WTC11 (cell line): Measurements from ENCODE around the gene ATG9B. TPM values are rescaled to one million over a fixed set of nuclear protein-coding genes. Genes with fewer than 3 reads are reported as not detected.

ENCODE experiments used
- ATAC-seq: fragments of 200-7000 bp; cut with Tn5 transposase; 2 replicates; pipeline ENCODE4 v1.10.0; 2021; ENCODE audit warnings: mild to moderate bottlenecking, moderate library complexity
- CTCF ChIA-PET: fragments of 300-600 bp; sonication (Branson Sonifier 250); formaldehyde crosslinking; loops from one replicate; lab custom pipeline; 2021; ENCODE audit warnings: antibody characterized with exemption; lab: Charles Lee
- POLR2A ChIA-PET: fragments of 350-600 bp; sonication (Branson Sonifier 250); formaldehyde crosslinking; loops from one replicate; lab custom pipeline; 2021; ENCODE audit warnings: antibody characterized with exemption; lab: Charles Lee
- DNase-seq: peaks from one replicate; pipeline ENCODE4 v3.0.0; 2021; ENCODE audit warnings: low spot score
- H3K27ac Mint-ChIP-seq: 2 replicates; pipeline ENCODE4 v1.8.0; 2021; ENCODE audit warnings: mixed read lengths
- H3K27me3 Mint-ChIP-seq: 2 replicates; pipeline ENCODE4 v1.8.0; 2021; ENCODE audit warnings: low read depth, mild to moderate bottlenecking, moderate library complexity, mixed read lengths
- H3K36me3 Mint-ChIP-seq: 2 replicates; pipeline ENCODE4 v1.8.0; 2021; ENCODE audit warnings: mixed read lengths
- H3K4me1 Mint-ChIP-seq: 2 replicates; pipeline ENCODE4 v1.8.0; 2022; ENCODE audit warnings: mixed read lengths
- H3K4me3 Mint-ChIP-seq: 2 replicates; pipeline ENCODE4 v1.8.0; 2021; ENCODE audit warnings: mild to moderate bottlenecking, moderate library complexity, mixed read lengths
- H3K9me3 Mint-ChIP-seq: 2 replicates; pipeline ENCODE4 v1.8.0; 2021; ENCODE audit warnings: mixed read lengths
- ELF4 ChIP-seq: sonication (generic); formaldehyde crosslinking; IDR thresholded peaks from 2 replicates; pipeline ENCODE4 v1.8.1; 2022; ENCODE audit warnings: low read depth, mild to moderate bottlenecking, moderate library complexity, missing genetic modification reagents
- FOXJ3 ChIP-seq: sonication (generic); formaldehyde crosslinking; IDR thresholded peaks from 2 replicates; pipeline ENCODE4 v1.9.0; 2021; ENCODE audit warnings: missing genetic modification reagents, mild to moderate bottlenecking, borderline replicate concordance
- GRHL2 ChIP-seq: fragments of 250-450 bp; sonication (Bioruptor Pico); IDR thresholded peaks from 2 replicates; pipeline ENCODE4 v1.8.0; 2022; ENCODE audit warnings: mild to moderate bottlenecking, moderate library complexity; ENCODE audit not compliant: insufficient replicate concordance, severe bottlenecking
- JAZF1 ChIP-seq: fragments of 250-450 bp; sonication (Bioruptor Pico); IDR thresholded peaks from 2 replicates; pipeline ENCODE4 v1.9.0; 2021; ENCODE audit warnings: moderate library complexity, mild to moderate bottlenecking, inconsistent platforms
- NR3C1 ChIP-seq: sonication (generic); formaldehyde crosslinking; conservative IDR thresholded peaks from 2 replicates; pipeline ENCODE4 v1.8.1; 2023; ENCODE audit warnings: low read depth, mild to moderate bottlenecking, missing genetic modification reagents
- PRRX2 ChIP-seq: fragments of 250-450 bp; sonication (Bioruptor Pico); IDR thresholded peaks from 2 replicates; pipeline ENCODE4 v1.8.0; 2021; ENCODE audit warnings: mild to moderate bottlenecking
- TEAD4 ChIP-seq: sonication (generic); formaldehyde crosslinking; IDR thresholded peaks from 2 replicates; pipeline ENCODE4 v1.8.0; 2022; ENCODE audit warnings: mild to moderate bottlenecking, missing genetic modification reagents
- ZBTB21 ChIP-seq: sonication (generic); formaldehyde crosslinking; IDR thresholded peaks from 2 replicates; pipeline ENCODE4 v1.8.1; 2023; ENCODE audit warnings: mild to moderate bottlenecking, missing genetic modification reagents, borderline replicate concordance
- ZNF138 ChIP-seq: sonication (generic); formaldehyde crosslinking; conservative IDR thresholded peaks from 2 replicates; pipeline ENCODE4 v1.8.1; 2022; ENCODE audit warnings: mild to moderate bottlenecking, moderate library complexity, missing genetic modification reagents
- ZNF317 ChIP-seq: sonication (generic); formaldehyde crosslinking; IDR thresholded peaks from 2 replicates; pipeline ENCODE4 v1.8.1; 2023; ENCODE audit warnings: low read depth, mild to moderate bottlenecking, moderate library complexity, missing genetic modification reagents, borderline replicate concordance
- ZNF416 ChIP-seq: fragments of 250-450 bp; sonication (Bioruptor Pico); IDR thresholded peaks from 2 replicates; pipeline ENCODE4 v1.9.0; 2021; ENCODE audit warnings: mild to moderate bottlenecking, inconsistent platforms
- ZNF423 ChIP-seq: fragments of 250-450 bp; sonication (Bioruptor Pico); IDR thresholded peaks from 2 replicates; pipeline ENCODE4 v2.1.2; 2022; ENCODE audit warnings: mild to moderate bottlenecking, moderate library complexity
- total RNA-seq: library from RNA; stranded (reverse); gene quantifications from 3 replicates; pipeline ENCODE4 v1.2.3, GENCODE V29; 2021
- TF ChIP-seq, protein P1 (sequence below): sonication (generic); formaldehyde crosslinking; IDR thresholded peaks from 2 replicates; pipeline ENCODE4 v1.8.1; 2023; ENCODE audit warnings: mild to moderate bottlenecking, missing genetic modification reagents, borderline replicate concordance
- TF ChIP-seq, protein P2 (sequence below): sonication (generic); formaldehyde crosslinking; IDR thresholded peaks from 2 replicates; pipeline ENCODE4 v1.8.0; 2022; ENCODE audit warnings: mild to moderate bottlenecking, missing genetic modification reagents
- TF ChIP-seq, protein P3 (sequence below): fragments of 250-450 bp; sonication (Bioruptor Pico); IDR thresholded peaks from 2 replicates; pipeline ENCODE4 v1.9.0; 2021; ENCODE audit warnings: mild to moderate bottlenecking, borderline replicate concordance
- TF ChIP-seq, protein P4 (sequence below): fragments of 250-450 bp; sonication (Bioruptor Pico); IDR thresholded peaks from 2 replicates; pipeline ENCODE4 v1.9.0; 2021; ENCODE audit warnings: mild to moderate bottlenecking

The ATG9B gene
- total RNA-seq, 1 experiment from 2014 or later: 2.4 TPM

DNA sequence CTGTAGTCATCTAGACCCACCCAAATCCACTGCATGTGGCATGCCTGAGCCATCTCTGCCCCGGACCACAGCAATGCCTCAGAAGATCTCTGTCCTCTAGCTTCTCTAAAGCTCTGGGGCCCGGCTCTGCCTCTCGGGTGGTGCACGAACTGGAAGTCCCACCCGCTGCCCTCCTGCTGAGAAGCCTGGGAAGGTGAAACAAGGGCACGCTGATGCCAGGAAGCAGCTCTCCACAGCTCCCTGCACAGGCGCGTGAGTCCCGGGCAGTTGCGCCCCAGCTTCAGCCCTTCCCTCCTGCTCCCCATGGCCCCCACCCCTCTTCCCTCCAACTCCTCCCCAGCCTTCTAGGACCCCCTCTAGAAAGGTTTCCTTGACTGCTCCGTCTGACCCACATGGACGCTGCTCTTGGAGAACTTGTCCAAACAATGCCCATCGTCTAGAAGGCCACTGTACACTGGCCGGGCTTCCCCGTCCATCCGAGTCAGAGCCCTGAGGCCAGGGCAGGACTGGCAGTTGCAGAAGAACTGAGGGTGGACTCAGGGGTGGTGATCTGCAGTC is 58.9 kb downstream of the ATG9B start:
- no peak overlapping the region for H3K27ac Mint-ChIP-seq
- no peak overlapping the region for H3K4me3 Mint-ChIP-seq
- ChIA-PET POLR2A (interaction anchor here (1.0 kb wide), 1 partner anchor 14 kb away, joined by 3 read pairs; no protein-coding TSS in a partner anchor), CTCF (interaction anchor here (0.6 to 6.2 kb wide), 30 partner anchors 10 to 279 kb away, joined by 3 to 118 read pairs (median 5); partner anchors contain the start of gene ABCB8)
- H3K27me3 Mint-ChIP-seq: no peaks in the 10 kb centered on the region
- H3K36me3 Mint-ChIP-seq: no peaks in the 10 kb centered on the region
- no peak for DNase-seq
- peaks cover 32% of the 10 kb centered on the region for H3K4me1 Mint-ChIP-seq
- TF ChIP-seq, protein P1, sequence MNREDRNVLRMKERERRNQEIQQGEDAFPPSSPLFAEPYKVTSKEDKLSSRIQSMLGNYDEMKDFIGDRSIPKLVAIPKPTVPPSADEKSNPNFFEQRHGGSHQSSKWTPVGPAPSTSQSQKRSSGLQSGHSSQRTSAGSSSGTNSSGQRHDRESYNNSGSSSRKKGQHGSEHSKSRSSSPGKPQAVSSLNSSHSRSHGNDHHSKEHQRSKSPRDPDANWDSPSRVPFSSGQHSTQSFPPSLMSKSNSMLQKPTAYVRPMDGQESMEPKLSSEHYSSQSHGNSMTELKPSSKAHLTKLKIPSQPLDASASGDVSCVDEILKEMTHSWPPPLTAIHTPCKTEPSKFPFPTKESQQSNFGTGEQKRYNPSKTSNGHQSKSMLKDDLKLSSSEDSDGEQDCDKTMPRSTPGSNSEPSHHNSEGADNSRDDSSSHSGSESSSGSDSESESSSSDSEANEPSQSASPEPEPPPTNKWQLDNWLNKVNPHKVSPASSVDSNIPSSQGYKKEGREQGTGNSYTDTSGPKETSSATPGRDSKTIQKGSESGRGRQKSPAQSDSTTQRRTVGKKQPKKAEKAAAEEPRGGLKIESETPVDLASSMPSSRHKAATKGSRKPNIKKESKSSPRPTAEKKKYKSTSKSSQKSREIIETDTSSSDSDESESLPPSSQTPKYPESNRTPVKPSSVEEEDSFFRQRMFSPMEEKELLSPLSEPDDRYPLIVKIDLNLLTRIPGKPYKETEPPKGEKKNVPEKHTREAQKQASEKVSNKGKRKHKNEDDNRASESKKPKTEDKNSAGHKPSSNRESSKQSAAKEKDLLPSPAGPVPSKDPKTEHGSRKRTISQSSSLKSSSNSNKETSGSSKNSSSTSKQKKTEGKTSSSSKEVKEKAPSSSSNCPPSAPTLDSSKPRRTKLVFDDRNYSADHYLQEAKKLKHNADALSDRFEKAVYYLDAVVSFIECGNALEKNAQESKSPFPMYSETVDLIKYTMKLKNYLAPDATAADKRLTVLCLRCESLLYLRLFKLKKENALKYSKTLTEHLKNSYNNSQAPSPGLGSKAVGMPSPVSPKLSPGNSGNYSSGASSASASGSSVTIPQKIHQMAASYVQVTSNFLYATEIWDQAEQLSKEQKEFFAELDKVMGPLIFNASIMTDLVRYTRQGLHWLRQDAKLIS (CRISPR knock-in tag): no peak
- TF ChIP-seq FOXJ3 (CRISPR knock-in tag) (no peak), ZNF317 (CRISPR knock-in tag) (no peak), JAZF1 (CRISPR knock-in tag) (no peak), ZBTB21 (CRISPR knock-in tag) (no peak), ZNF138 (CRISPR knock-in tag) (no peak), NR3C1 (CRISPR knock-in tag) (no peak), PRRX2 (CRISPR knock-in tag) (no peak), GRHL2 (CRISPR knock-in tag) (no peak), ZNF423 (CRISPR knock-in tag) (no peak), ELF4 (no peak), TEAD4 (no peak), ZNF416 (CRISPR knock-in tag) (no peak)
- TF ChIP-seq, protein P2, sequence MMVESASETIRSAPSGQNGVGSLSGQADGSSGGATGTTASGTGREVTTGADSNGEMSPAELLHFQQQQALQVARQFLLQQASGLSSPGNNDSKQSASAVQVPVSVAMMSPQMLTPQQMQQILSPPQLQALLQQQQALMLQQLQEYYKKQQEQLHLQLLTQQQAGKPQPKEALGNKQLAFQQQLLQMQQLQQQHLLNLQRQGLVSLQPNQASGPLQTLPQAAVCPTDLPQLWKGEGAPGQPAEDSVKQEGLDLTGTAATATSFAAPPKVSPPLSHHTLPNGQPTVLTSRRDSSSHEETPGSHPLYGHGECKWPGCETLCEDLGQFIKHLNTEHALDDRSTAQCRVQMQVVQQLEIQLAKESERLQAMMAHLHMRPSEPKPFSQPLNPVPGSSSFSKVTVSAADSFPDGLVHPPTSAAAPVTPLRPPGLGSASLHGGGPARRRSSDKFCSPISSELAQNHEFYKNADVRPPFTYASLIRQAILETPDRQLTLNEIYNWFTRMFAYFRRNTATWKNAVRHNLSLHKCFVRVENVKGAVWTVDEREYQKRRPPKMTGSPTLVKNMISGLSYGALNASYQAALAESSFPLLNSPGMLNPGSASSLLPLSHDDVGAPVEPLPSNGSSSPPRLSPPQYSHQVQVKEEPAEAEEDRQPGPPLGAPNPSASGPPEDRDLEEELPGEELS (CRISPR knock-in tag): no peak
- TF ChIP-seq, protein P3, sequence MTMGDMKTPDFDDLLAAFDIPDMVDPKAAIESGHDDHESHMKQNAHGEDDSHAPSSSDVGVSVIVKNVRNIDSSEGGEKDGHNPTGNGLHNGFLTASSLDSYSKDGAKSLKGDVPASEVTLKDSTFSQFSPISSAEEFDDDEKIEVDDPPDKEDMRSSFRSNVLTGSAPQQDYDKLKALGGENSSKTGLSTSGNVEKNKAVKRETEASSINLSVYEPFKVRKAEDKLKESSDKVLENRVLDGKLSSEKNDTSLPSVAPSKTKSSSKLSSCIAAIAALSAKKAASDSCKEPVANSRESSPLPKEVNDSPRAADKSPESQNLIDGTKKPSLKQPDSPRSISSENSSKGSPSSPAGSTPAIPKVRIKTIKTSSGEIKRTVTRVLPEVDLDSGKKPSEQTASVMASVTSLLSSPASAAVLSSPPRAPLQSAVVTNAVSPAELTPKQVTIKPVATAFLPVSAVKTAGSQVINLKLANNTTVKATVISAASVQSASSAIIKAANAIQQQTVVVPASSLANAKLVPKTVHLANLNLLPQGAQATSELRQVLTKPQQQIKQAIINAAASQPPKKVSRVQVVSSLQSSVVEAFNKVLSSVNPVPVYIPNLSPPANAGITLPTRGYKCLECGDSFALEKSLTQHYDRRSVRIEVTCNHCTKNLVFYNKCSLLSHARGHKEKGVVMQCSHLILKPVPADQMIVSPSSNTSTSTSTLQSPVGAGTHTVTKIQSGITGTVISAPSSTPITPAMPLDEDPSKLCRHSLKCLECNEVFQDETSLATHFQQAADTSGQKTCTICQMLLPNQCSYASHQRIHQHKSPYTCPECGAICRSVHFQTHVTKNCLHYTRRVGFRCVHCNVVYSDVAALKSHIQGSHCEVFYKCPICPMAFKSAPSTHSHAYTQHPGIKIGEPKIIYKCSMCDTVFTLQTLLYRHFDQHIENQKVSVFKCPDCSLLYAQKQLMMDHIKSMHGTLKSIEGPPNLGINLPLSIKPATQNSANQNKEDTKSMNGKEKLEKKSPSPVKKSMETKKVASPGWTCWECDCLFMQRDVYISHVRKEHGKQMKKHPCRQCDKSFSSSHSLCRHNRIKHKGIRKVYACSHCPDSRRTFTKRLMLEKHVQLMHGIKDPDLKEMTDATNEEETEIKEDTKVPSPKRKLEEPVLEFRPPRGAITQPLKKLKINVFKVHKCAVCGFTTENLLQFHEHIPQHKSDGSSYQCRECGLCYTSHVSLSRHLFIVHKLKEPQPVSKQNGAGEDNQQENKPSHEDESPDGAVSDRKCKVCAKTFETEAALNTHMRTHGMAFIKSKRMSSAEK (CRISPR knock-in tag): no peak
- TF ChIP-seq, protein P4, sequence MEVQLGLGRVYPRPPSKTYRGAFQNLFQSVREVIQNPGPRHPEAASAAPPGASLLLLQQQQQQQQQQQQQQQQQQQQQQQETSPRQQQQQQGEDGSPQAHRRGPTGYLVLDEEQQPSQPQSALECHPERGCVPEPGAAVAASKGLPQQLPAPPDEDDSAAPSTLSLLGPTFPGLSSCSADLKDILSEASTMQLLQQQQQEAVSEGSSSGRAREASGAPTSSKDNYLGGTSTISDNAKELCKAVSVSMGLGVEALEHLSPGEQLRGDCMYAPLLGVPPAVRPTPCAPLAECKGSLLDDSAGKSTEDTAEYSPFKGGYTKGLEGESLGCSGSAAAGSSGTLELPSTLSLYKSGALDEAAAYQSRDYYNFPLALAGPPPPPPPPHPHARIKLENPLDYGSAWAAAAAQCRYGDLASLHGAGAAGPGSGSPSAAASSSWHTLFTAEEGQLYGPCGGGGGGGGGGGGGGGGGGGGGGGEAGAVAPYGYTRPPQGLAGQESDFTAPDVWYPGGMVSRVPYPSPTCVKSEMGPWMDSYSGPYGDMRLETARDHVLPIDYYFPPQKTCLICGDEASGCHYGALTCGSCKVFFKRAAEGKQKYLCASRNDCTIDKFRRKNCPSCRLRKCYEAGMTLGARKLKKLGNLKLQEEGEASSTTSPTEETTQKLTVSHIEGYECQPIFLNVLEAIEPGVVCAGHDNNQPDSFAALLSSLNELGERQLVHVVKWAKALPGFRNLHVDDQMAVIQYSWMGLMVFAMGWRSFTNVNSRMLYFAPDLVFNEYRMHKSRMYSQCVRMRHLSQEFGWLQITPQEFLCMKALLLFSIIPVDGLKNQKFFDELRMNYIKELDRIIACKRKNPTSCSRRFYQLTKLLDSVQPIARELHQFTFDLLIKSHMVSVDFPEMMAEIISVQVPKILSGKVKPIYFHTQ (CRISPR knock-in tag): no peak
- TF ChIP-seq, all 79 proteins: peak for 0
- ATAC-seq: no peak
- no peaks in the 10 kb centered on the region for H3K9me3 Mint-ChIP-seq

Other genes starting within 250 kb of the ATG9B start
- 1.0 to 1.6 TPM (median 1.3 TPM) in 3 replicates for gene TMEM176B, start 224.1 kb downstream of the ATG9B start, total RNA-seq
- gene TMEM176A, start 223.7 kb downstream of the ATG9B start, total RNA-seq: 0.30 to 0.74 TPM (median 0.64 TPM) in 3 replicates
- 0.17 to 0.39 TPM (median 0.23 TPM) in 3 replicates for gene AOC1, start 172.0 kb downstream of the ATG9B start, total RNA-seq
- gene KCNH2, start 46.2 kb downstream of the ATG9B start, total RNA-seq: 13.9 to 16.2 TPM (median 14.6 TPM) in 3 replicates
- 5.7 to 7.0 TPM (median 6.6 TPM) in 3 replicates for gene NOS3, start 33.5 kb downstream of the ATG9B start, total RNA-seq
- gene ABCB8, start 4.0 kb upstream of the ATG9B start, total RNA-seq: 27.9 to 35.9 TPM (median 28.4 TPM) in 3 replicates
- gene ASIC3, start 24.0 kb upstream of the ATG9B start, total RNA-seq: 3.4 to 5.5 TPM (median 5.2 TPM) in 3 replicates
- gene CDK5, start 33.4 kb upstream of the ATG9B start, total RNA-seq: 23.6 to 27.8 TPM (median 24.5 TPM) in 3 replicates
- 131 to 164 TPM (median 131 TPM) in 3 replicates for gene SLC4A2, start 35.1 kb upstream of the ATG9B start, total RNA-seq
- gene FASTK, start 56.3 kb upstream of the ATG9B start, total RNA-seq: 62.1 to 70.2 TPM (median 67.7 TPM) in 3 replicates
- gene TMUB1, start 59.0 kb upstream of the ATG9B start, total RNA-seq: 61.3 to 72.8 TPM (median 62.5 TPM) in 3 replicates
- gene AGAP3, start 62.0 kb upstream of the ATG9B start, total RNA-seq: 107 to 163 TPM (median 113 TPM) in 3 replicates
- 0.27 to 0.55 TPM in 2 of 3 replicates, not detected in the other for gene GBX1, start 143.2 kb upstream of the ATG9B start, total RNA-seq
- not detected in 3 replicates for gene ASB10, start 162.8 kb upstream of the ATG9B start, total RNA-seq
- 0.87 TPM in 1 of 3 replicates, not detected in the others for gene H2BK1, start 186.0 kb upstream of the ATG9B start, total RNA-seq
- gene ABCF2, start 202.7 kb upstream of the ATG9B start, total RNA-seq: 41.3 to 43.7 TPM (median 43.5 TPM) in 3 replicates
- 25.0 to 30.7 TPM (median 26.3 TPM) in 3 replicates for gene CHPF2, start 208.0 kb upstream of the ATG9B start, total RNA-seq
- 5.8 to 9.0 TPM (median 5.9 TPM) in 3 replicates for gene SMARCD3, start 224.2 kb upstream of the ATG9B start, total RNA-seq